ENCODE data around the gene PCDH17.

PCDH17 gene

DNA sequence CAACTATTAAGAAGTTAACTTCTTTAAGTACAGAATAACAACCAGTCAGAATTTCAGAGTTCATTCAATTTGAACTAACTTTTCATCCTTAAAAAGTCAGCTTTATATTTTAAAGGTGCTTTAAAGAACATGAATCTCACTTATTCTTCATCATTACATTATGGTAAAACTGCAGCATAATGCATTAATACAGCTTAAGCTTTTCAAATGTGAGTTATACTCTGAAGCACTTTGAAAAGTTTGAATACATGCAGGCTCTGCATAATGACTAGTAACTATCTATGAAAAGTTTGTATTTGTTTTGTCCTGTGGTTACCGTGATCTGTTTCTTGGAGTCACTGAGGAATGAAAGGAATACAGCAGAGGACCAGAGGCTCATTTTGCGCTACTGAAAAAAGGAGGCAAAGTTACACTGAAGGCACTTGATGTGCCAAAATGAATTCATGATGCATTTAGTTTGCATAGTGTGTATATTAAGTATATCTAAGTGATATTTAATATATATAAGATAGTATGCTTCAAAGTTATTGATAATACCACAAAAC lies 4.1 kb downstream of the PCDH17 start:
- no peak for DNase-seq

DNA sequence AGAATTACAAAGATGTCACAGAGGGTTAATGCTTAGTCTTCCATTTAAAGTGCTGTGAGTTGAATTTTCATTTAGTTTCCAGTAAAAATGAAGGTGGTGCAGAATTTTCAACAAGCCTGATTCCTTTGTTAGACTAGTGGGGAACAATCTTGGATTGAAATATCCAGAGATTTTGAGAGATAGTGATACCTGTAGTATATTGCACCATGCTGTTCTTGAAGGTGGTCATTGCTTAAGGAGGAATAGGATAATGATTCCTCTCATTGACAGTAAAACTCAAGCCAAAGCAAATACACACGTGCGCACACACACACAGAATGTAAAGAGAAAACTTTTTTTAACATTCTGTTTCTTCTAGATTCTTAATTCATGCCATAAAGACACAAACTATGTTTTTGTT lies 5.3 kb downstream of the PCDH17 start:
- DNase-seq, result no peak

DNA sequence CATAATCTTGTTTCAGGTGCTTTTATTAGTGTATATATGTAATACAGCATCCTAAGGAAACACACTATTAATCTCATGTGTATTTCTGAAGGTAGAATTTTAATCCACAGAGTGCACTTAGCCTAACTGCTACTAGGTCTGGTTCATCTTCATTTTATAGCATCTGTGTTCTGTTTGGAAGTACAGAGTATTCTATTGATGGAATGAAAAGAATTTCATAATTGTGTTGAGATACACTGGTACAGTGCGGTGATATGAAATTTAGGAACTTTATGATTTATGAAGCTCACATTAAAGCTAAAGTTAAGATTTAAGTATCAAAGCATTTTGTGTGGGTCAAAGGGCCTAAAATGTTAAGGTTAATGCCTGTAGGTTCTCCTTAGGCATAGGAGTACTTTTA lies 6.0 kb downstream of the PCDH17 start:
- no peak for DNase-seq

DNA sequence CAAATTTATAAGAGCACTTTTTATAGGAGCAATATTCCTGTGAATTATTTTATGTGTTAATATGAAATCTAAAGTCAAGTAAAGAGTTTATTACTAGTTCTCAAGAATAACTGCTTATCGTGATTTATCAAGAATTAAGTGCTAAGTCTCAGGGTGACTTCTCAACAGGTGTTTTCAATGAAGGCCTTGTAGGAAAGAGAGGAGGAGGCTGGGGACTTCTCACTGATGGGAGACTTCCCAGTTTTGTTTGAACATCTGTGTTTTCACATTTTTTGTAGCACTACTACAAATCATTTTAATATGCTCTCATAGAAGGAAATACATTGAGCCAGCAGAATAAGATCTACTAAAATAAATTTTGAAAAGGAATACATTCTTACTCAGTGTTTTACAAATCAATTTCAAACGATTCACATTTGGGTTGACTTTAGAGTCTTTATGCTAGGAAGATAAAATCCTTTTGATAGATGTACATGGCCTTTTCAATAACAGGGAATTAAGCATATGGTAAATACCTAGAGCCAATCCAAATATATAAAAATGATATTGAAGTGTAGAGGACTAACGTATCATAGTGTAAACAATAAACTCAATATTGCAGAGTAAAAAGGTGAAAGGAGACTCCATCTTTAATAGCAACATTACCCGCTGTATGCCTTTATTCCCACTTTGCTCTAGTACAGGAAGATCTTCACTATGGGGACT lies 6.8 kb downstream of the PCDH17 start:
- no peak for DNase-seq

DNA sequence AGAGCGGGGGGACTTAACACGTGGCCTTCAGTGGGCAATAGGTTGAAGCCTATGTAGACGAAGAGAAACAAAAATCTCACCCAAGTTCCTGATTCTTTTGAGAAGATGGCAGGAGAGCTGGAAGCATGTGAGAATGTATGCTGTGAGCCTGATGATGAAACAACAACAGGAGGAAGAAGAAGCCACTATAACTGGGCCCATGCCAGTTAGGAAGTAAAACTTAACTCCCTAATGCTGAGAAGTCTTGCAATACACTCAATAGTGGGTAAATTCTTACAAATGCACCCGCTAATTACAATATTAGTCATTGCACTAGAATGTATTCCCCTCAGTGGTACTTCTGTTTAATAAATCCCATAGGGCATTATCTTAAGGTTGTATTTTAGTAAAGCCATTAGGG lies 9.1 kb downstream of the PCDH17 start:
- no peak for DNase-seq

DNA sequence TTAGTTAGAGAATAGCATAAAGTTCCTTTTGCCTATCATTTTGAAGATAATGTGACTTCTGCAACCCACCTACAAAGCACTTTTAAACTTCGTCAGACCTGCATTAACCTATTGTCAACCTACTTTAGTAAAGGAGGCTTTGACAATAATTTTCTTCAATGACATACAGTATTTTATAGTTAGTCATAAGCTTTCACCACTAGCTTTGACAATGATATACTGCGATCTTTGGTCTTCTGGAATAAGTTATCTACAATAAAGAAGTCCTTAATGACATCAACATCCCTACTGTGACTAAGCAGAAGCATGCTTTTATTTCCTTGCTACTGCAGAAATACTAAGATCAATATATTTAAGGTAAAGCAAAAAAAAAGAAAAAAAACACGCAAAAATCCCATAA lies 9.5 kb downstream of the PCDH17 start:
- DNase-seq, result no peak

DNA sequence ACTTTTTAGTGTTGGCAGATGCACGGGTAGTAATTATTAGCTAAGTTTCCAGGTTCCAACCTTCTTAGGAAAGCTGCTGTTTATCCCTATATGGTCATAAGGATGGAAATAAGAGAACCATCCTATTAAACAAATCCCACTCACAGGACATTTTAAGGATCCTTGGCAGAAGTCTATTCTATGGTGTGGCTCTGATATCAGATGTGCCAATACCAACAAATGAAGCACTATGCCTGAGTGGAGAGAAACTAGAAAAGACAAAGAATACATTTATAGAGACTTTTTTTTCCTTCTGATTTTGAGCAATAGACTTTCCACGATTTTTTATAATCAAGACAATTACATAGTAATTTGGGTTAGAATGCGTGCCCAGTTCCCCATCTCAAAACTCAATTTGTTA lies 12.6 kb downstream of the PCDH17 start:
- DNase-seq, result no peak

DNA sequence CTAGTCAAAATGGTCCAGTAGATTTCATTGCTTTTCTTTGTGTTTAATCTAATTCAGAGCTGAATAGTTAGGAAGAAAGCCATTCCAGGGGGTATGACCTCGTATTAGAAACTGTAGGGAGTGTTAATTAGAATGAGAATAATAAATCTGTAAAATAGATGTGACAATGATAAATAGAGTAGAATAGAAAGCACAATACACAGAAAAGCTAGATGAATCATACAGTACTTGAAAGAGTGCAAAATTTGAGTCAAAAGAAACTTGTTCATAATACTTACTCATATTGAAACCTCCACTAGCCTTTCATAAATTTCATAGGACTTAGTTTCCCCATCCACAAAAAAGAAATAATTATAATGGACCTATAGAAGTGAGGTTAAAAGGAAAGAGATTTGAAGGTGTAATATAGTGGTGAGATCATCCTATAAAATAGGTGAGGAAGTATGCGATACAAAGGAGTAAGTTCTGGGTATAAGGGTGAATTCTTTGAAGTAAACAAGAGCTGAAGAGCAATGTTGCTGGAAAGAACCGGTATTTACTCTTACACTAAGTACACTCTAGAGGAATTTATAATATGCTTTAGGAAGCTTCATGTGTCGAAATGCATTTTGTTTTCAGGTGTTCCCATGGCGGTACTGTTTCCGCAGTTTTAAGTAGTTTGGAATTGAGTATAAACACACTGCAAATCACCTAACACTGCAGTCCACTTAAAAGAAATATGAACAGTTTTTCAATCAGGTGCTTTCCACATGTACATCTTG lies 21.9 kb downstream of the PCDH17 start:
- no peak for DNase-seq

DNA sequence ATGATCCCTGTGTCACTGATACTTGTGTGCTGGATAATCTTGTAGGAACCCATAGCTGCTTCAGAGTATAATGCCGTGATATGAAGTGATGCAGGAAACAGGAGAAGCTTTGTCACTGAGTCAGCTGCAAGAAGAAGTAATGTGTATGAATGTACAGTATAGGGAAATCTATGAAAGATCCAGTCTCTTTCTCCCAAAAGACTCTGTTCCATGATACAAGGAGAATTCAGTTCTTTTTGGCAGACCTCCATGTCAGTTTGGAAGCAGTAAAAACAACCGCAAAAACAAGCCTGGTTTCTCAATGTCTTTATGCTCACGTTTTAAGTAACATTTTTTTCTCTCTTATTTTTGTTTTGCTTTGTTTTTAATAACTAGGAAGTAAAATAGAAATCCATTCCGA lies 33.9 kb downstream of the PCDH17 start:
- no peak for DNase-seq

DNA sequence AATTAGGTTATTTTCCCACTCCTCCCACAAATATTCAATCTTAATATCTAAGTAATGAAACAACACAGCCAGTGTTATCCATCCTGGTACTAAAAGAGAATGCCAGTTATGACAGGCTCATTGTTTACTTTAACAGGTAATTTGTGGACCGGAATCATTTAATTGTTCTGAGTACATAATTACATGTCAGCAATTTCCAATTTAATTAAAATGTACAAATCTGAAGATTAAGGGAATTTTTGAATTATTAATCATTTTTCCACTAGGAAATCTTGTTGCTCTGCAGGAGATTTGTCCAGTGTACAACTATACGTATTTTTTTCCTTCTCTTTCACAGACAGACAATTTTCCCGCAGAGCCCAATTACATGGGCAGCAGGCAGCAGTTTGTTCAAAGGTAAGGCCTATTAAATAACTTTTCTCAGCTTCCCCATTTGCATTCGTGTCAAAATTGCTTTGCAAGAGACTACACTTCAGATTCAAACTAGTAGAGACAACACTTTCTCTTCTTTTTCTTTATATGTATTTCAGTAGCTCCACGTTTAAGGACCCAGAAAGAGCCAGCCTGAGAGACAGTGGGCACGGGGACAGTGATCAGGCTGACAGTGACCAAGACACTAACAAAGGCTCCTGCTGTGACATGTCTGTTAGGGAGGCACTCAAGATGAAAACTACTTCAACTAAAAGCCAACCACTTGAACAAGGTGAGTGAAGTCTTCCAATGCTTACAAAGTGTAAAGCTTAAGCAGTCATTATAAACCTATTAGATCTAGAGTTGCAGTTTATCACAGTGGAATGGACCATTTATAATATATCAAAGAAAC lies 34.8 kb downstream of the PCDH17 start:
- no peak for DNase-seq

DNA sequence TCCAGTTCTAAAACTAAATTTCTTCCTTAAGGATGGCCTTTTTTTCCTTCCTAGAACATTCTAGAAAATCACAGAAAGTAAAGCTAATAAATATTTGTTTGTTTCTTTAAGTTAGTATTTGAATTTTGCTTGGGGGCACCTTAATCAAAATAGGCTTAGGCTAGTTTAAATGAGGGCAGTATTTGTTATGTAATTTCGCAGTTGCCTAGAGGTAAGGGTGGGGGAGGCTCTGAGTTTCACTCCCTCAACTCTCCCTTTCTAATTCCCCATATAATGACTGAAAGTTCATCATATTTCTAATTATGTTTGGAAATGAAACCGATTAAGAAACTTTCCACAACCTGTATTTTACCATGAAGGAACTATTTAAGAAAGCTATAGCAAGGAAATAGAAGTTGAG lies 40.6 kb downstream of the PCDH17 start:
- DNase-seq, result no peak

DNA sequence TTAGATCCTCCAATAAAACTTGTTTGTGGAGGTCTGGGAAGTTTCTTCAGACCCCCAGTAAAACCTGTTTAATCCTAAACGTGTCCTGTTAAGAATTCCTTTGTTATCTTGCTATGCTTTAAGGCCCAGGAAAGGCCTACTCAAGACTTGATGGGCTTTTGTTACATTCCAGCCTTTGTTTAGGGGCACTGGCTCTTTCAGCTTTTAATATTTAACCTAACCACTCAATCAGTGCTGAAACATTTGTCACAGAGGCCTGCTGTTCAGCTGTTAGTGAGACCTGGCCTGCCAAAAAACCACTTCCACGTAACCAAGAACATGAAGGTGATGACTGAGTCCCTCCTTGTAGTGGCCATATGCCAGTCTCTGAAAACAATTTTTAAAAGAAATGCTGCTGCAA lies 41.7 kb downstream of the PCDH17 start:
- DNase-seq, result no peak

DNA sequence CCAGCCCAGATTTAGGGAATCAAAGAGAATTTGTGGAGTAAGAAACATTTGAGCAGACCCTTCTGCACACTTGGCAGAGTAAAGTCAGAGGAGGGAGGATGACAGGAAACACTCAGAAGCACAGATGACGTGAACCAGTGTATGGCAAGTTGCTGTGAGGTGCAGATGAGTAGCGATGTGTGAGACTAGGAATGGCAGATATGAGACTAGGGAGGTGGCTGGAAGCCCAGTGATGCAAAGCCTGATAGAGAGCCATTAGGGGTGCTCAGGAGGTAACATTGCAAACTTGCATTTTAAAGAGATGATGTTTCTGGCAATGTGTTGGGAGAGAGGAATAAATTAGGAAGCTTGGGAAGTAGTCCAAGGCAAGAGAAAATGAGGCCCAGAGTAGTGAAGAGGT lies 44.0 kb downstream of the PCDH17 start:
- no peak for DNase-seq

DNA sequence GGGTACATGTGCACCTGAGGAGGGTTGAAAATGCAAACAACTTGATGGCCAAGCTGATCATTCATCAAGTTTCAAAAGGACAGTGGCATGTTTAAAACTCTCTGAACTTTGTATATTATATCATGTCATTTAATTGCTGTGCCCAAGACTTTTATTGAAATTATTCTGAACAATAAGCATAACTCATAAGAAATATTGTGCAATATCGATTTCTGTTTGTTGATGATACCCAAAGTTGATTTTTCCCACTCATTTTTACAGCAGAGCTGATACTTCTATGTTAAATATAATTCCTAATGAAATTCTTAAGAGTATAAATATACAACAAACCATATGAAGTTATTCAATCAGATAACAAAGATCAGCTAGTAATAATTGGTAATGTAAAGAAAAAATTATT lies 49.1 kb downstream of the PCDH17 start:
- DNase-seq, result no peak

DNA sequence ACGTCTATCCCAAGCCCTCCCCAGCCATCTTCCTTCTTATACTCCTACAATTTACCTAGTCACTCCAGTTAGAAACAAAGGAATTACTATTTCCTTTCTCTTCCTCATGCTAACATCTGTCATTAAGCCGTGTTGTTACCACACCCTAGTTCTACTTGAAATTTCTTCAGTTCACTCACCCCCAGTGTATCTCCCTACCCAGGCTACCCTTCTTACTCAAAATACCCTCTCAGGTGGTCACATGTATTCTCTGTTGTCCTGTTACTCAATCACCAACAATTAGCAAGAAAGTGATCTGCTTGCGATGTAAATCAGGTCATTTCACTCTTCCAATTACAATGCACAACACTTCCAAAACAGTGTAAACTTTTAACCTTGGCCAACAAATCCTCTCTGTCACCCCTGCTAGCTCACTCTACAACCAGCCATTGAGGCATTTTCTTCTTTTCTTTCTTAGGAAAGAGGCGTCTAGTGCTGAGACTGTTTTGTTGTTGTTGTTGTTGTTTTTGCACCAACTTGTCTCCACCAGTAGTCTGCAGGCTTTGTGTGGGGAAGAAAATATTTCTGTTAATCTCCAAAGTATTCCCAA lies 50.7 kb downstream of the PCDH17 start:
- DNase-seq, result no peak

DNA sequence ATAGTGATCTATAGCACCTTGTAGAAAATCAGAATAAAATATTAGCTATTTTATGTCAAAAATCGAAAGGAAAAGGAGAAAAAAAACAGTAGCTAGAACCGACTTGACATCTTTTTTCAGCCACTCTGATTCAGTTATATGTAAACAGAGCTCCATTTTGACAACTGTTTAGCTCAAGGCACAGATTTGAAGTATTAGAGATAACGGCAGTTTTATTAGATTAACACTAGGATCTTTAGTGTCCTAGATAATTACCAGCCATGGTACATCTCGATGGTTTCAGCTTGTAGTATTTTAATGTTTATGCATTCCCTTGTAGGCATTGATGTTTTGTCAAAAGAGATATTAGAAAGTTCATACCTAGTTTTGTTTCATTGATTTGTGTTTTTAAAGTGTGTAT lies 67.3 kb downstream of the PCDH17 start:
- DNase-seq, result no peak

DNA sequence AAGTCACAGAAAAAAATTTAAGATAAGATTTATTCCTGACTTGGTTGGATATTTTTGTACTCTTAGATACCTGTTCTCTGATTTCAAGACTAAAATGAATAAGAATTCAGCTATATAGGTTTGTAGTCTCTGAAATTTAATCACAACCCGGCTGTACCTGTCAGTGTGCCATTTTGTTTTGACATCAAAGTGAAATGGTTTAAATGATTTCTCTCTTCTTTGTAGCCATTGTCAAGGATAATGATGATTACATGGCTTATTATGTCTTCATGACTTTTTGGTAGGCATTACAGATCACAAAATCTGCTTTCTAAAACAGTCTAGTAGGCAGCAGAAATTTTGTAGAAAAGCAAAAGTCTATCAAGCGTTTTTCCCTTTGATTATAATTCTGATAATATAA lies 72.5 kb downstream of the PCDH17 start:
- DNase-seq, result no peak

DNA sequence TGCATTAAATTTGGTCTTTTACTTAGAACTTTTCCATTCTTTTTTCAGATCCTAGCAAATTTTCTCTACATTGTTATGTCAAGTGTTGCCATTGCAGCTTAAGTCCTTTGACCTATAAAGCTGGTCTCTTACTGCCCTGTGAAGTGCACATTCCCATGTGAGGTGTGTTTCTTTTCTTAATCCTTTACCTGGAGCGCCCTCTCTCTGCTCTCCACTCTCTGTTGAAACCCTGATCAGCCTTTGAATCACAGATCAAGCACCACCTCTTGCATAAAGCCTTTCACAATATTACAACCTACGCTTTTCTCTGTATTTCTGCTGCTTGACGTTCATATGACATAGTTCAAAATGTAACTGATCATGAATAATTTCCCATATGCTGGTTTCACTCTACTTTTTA lies 84.8 kb downstream of the PCDH17 start:
- no peak for DNase-seq

DNA sequence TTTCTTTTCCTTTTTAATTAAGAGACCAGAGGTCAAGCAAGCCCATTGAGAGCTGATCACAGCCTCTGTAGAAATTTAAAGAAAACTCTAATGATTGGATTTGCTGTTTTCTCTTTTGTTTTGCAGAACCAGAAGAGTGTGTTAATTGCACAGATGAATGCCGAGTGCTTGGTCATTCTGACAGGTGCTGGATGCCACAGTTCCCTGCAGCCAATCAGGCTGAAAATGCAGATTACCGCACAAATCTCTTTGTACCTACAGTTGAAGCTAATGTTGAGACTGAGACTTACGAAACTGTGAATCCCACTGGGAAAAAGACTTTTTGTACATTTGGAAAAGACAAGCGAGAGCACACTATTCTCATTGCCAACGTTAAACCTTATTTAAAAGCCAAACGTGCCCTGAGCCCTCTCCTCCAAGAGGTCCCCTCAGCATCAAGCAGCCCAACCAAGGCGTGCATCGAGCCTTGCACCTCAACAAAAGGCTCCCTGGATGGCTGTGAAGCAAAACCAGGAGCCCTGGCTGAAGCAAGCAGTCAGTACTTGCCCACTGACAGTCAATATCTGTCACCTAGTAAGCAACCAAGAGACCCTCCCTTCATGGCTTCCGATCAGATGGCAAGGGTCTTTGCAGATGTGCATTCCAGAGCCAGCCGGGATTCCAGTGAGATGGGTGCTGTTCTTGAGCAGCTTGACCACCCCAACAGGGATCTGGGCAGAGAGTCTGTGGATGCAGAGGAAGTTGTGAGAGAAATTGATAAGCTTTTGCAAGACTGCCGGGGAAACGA lies 93.1 kb downstream of the PCDH17 start:
- DNase-seq, result no peak

DNA sequence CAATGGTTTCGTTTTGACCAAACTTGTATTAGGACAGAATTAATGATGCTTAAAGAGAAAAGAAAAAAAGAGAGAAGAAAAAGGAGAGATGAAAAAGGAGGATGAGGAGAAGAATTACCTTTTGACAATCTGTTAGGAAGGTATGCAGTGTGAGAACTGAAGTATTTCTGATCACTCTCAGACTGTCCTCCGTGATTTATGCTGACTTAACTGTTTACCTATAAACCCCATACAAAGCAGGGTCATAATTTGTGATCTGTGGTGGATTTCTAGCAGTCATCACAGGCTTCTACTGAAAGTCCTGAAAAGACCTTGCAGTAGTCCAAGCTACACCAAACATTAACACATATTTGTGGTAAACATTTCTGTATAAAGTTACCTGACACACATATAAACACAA lies 93.9 kb downstream of the PCDH17 start:
- DNase-seq, result no peak

DNA sequence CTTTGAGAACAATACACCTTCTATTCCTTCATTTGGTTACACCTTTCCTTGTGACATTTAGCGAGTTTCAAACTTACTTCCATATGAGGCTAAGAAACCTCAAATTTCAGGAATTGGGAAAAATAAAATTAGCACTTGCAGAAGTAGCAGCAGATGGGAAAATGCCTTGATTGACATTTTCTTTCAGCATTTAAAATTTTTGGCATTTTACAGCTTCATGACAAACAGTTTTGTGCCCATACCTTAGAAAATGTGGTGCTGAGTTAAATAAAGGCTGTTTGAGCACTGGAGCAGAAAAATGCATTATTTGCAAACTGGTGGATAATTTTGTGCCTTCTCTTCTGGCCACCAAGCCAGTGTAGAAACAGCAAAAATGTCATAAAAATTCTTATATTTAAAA lies 95.4 kb downstream of the PCDH17 start:
- no peak for DNase-seq

DNA sequence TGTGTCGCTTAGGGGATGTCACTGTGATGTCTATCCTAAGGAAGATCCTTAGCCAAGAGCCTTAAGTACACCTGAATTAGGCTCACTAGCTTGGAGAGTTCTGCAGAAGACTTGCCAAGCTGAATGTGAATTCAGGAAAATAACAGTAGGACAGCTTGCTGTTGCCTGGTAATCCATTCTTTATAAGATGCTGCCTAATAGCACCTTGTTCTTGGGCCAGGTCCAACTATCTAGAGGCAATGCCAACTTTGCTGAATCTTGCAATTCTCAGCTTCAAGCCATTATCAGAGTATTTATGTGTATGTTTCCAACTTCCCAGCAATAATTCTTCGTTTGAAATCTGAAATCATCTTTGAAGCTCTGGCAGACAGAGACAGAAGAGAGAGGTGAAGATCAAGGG lies 102.8 kb downstream of the PCDH17 start:
- no peak for DNase-seq

Data from CD4-positive, alpha-beta T cell treated with Interleukin-12 subunit alpha and Interleukin-12 subunit beta, for 1 hour (primary cell).